ENCODE data around the gene NELFB.
A peak's percentile ranks its signal among the peaks of the same experiment; 100 is the strongest.
"Not testable (repeated sequence)": the region's sequence is repeated elsewhere in the genome, so short reads cannot be mapped to it uniquely, and the experiment has no call there.

Gene NELFB

GRCh38 chr9:137240841-137241489 lies 14.2 kb upstream of the NELFB start, which contains the start of gene TUBB4B:
Gene TUBB4B, plus strand, starts transcription at chr9:137241287. Its CDS starts 74 bp downstream, at chr9:137241361.
- DNase-seq (ENCODE audit: low read depth) = peak; percentile 100
- TF ChIP-seq CTCF (conservative IDR thresholded peaks at IDR 0.05; ENCODE audit: control insufficient read depth, insufficient read depth, low read depth, low read length) = no peak
- peak within 1 kb of the TSS; percentile 84 for H3K4me3 ChIP-seq (ENCODE audit: control insufficient read depth, low read depth, low read length)

- H3K4me3 ChIP-seq (ENCODE audit: control insufficient read depth, low read depth, low read length) = peak overlapping the region; percentile 84
- TF ChIP-seq CTCF (conservative IDR thresholded peaks at IDR 0.05; ENCODE audit: control insufficient read depth, insufficient read depth, low read depth, low read length) = no peak
- DNase-seq (ENCODE audit: low read depth) = peak; percentile 44
These were observed 13.4 kb upstream of the NELFB start for GRCh38 chr9:137241490-137242268.

- TF ChIP-seq CTCF (conservative IDR thresholded peaks at IDR 0.05; ENCODE audit: control insufficient read depth, insufficient read depth, low read depth, low read length) = no peak
- no peak for DNase-seq (ENCODE audit: low read depth)
- peak overlapping the region; percentile 84 for H3K4me3 ChIP-seq (ENCODE audit: control insufficient read depth, low read depth, low read length)
These were observed 12.6 kb upstream of the NELFB start for GRCh38 chr9:137242269-137243203.

- not testable (repeated sequence) for H3K4me3 ChIP-seq (ENCODE audit: control insufficient read depth, low read depth, low read length); DNase-seq (ENCODE audit: low read depth)
These were observed 11.9 kb upstream of the NELFB start for GRCh38 chr9:137243266-137243625.

GRCh38 chr9:137243626-137244485 lies 11.3 kb upstream of the NELFB start:
- no peak for DNase-seq (ENCODE audit: low read depth)
- H3K4me3 ChIP-seq (ENCODE audit: control insufficient read depth, low read depth, low read length) = no peak overlapping the region
- TF ChIP-seq CTCF (conservative IDR thresholded peaks at IDR 0.05; ENCODE audit: control insufficient read depth, insufficient read depth, low read depth, low read length) = no peak

- no peak for DNase-seq (ENCODE audit: low read depth)
- no peak for TF ChIP-seq CTCF (conservative IDR thresholded peaks at IDR 0.05; ENCODE audit: control insufficient read depth, insufficient read depth, low read depth, low read length)
- no peak overlapping the region for H3K4me3 ChIP-seq (ENCODE audit: control insufficient read depth, low read depth, low read length)
These were observed 10.4 kb upstream of the NELFB start for GRCh38 chr9:137244486-137245449.

All from fibroblast of mammary gland (primary cell).